Measurements from ENCODE around the gene PLA2G4D.

PLA2G4D gene

GRCh38 chr15:42048080-42048820, 46.1 kb downstream of the PLA2G4D start:
- DNase-seq: no peak

GRCh38 chr15:42046597-42046996, 47.8 kb downstream of the PLA2G4D start:
- DNase-seq: no peak

GRCh38 chr15:42045211-42045615, 49.1 kb downstream of the PLA2G4D start:
- DNase-seq: no peak

GRCh38 chr15:42042602-42043400, 51.6 kb downstream of the PLA2G4D start:
- no peak for DNase-seq

DNA sequence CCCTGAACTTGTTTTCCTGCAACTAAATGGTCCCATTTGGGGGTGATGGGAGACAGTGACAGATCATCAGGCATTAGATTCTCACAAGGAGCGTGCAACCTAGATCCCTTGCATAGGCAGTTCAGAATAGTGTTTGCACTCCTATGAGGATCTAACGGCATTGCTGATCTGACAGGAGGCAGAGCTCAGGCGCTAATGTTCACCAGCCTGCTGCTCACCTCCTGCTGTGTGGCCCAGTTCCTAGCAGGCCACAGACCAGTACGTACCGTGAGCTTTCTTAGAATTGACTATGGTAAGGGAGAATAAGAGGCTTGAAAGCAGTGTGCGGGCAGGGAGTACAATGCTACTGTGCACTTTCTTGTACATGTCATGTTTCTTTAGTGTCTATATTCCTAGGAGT, 56.0 kb downstream of the PLA2G4D start:
- DNase-seq: no peak

DNA sequence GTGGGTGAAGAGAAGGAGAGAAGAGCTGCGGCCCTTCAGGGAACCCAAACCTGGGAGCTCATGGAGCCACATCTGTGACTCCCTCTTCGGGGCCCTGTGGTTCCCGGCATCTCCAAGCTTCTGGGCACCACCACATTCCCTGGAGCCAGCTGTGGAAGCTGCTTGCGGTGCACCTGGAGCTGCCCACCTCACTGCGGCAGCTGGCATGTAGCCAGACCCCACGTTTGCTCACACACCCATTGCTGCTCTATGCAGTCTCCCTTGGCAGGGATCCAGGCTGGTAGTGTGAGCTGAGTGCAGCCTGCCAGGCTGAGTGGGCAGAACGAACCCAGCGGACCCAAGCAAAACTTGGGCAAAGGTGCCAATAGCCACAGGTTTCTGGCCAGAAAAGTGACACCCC, 56.7 kb downstream of the PLA2G4D start:
- DNase-seq: no peak

DNA sequence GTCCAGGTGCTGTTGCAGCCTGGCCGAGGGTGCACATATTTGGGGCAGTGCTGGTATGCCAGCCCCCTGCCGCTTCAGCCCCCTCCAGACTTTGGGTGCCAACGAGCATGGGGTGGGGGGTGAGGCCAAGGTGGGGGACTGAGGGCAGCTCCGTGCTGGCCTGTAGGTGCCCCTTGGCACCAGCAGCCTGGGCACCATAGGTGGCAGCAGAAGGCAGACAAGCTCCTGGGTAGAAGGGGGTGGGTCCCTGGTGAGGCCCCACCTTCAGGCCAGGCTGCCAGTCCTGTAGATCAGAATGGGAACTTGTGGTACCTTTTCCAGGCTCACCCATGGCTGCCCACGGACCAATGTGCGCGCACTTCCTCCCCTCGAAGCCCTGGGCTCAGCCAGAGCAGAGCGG, 57.4 kb downstream of the PLA2G4D start:
- no peak for DNase-seq

DNA sequence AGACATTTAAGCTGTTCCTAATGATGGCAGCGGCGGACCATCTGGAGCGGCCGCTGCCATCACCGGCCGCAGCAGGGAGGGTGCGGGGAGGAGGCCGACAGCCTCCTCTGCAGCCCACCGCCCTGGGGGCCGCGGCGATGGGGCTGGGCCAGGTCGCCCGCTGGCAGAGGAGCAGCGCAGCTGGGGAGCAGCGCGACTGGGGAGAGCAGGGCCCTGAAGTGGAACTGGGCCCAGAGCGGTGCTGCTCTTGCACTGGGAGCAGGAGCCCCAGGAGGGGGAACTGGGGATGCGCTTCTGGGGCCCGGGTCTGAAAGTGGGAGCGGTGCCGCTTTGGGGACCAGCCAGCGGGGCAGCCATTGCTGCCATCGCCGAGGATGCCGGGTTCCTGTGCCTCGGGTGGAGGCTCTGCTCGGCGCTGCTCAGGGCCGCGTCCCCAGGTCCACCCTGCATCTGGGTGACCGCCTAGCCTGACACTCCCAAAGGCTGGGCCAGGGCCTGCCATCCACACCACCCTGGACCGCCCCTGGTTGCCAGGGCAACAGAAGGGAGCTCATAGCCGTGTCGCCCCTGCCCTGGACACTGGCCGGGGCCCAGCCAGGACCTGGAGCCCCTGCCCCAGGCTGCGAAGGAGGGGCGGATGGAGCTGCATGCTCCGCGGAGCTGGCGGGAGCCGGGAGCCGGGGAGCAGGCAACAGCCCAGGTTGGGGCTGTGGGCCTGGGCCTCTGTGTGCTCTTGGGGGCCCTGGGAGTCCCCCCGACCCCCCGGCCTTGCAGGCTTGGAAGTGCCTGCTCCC, 58.1 kb downstream of the PLA2G4D start:
- no peak for DNase-seq

- DNase-seq: peak; percentile 66 to 83 (median 73)
These were observed 59.0 kb downstream of the PLA2G4D start for GRCh38 chr15:42035435-42035761.

- peak in 1 of 3 donors; percentile 39 for DNase-seq
These were observed 59.5 kb downstream of the PLA2G4D start for GRCh38 chr15:42034628-42035434.

GRCh38 chr15:42033214-42033873, 61.0 kb downstream of the PLA2G4D start:
- DNase-seq: no peak

DNA sequence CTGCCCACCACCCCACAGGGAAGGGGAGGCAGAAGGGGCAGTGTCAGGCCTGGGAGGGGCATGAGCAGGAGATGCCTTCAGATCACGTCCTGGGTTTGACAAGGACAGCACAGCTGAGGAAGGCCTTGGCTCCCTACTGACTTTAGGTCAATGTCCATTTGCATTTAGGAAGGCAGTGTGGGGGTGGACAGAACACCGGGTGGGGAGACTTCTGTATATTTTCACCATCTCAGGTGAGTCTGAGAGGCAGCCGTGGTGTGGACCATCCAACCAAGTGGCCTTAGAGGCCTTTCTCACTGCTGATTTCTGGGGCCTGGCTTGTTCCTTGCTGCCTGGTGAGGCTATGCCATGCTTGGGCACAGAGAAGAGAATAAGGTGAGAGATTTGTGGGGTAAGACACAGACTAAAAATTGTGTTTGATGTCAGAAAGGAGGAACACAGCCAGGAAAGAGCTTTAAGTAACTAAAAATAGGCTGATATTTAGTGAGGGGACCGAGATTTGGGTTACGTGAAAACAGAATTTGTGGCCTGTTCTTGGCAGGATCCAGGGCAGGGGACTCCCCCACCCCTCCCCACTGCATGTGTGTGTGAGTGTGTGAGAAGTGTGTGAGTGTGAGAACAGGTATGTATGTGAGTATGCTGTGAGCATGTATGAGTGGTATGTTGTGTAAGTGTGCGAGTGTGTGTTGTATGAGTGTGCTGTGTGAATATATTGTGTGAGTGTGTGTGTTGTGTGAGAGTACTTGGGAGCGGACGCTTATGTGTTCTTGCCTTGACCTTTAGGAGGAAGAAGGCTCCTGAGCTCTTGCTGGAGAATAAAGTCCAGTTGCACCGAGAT, 61.8 kb downstream of the PLA2G4D start:
- DNase-seq: no peak

GRCh38 chr15:42031198-42031915, 63.0 kb downstream of the PLA2G4D start:
- no peak for DNase-seq

DNA sequence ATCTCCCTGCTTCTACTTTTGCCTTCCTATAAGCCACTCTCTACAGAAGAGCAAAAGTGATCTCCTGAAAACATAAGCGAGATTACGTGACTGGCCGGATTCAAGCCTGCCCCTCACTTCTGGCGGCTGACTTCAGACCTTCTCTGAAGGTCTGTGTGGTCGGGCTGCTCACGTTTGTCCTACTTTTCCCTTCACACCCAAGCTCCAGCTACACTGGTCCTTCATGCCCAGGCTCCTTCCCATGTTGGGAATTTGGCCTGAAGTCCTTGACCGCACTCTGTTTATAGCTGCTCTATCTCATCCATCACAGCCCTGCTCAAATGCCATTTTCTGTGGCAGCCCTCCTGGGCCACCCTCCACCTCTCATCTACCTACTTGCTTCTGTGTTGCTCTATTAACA, 66.8 kb downstream of the PLA2G4D start:
- DNase-seq: no peak

DNA sequence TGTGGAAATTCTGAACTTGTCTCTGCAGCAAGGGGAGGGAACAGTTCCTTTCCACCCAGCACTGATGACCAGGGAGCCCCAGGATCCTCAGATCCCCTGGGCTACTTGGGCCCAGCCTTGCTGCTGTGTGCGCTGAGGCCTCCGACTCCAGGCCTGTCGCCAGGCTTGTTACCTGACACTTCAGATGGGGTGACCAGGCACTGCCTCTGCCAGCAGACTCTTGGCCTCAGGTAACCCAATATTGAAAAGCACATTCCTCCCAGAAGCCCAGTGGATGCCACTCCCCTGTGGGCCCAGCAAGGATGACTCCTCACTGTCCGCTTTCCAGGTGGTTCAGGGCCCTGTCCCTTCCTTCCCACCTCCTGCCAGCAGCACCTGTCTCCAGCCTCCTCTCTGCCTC, 70.1 kb downstream of the PLA2G4D start:
- no peak for DNase-seq

DNA sequence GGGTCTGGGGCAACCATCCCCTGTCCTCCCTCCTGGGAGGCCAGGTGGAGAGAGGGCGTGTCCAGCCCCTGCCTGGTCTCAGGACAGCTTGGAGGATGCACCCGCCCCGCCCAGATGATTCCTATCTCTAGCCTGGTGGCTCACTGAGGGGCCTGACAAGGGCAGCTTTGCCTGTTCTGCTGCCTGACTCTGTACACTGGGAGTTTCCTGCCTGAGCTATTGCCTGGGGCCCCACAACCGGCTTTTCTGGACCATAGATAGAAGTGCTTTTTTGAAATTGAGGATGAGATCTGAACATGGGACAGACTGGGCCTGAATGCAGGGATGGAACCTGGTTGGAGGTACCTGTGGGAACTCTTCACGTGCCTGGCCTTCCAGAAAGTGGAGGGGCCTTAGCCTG, 72.8 kb downstream of the PLA2G4D start:
- no peak for DNase-seq

- no peak for DNase-seq
These were observed 73.6 kb downstream of the PLA2G4D start, which contains the start of gene PLA2G4E for GRCh38 chr15:42020713-42021273. Gene PLA2G4E (minus strand): TSS chr15:42021042. CDS start chr15:42021030, 12 bp downstream.

DNA sequence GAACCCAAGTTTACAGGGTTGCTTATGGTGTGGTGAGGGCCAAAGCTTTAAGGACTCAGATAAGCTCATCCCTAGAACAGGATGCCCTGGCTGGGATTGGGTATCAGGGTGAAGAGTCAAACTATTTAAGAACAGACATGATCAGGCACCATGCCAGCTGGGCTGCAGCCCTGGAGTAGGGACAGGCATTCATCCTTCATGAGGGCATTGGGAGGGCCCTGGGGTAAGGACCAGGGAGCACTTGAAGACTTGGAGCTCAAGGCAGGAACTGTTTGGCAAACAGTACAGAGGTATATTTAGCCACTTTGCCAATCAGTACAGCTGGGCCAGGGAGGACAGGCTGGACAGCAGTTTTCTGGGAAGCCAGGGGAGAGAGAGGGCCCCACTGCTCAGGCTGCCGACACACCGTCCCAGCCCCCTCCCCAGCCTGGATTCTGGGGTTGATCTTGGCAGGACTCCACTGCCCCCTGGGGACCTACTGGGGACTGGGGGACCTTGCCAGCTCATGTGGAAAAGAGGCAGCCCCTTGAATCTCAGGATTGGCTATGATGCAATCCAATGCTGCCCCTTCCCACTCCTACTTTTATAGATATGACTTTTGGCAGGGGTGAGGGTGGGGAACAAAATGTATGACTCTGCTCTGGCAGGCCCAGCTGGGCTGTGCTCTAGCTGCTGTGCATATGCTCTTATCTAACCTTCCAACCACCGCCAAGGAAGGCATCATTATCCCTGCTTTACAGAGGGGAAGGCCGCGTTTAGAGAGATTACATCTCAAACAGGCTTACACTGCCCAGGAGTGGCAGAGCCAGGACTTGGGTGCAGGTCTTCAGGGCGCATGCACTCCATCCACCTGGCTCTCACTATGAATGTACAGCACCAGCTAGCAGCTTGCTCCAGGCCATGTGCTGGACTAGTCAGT, 75.8 kb downstream of the PLA2G4D start:
- no peak for DNase-seq
